K562 (cell line): ENCODE measurements around the gene RSPH9. TPM values are rescaled to one million over a fixed set of nuclear protein-coding genes. Genes with fewer than 3 reads are reported as not detected.

ENCODE experiments used
- ARNT ChIP-seq, 2 experiments: fragments of 450-650 bp; IDR thresholded peaks; 2 replicates each; pipeline ENCODE4 v1.6.1; 2016; ENCODE audit warnings: mild to moderate bottlenecking in 1 of 2
- ATF6 ChIP-seq: sonication (generic); formaldehyde crosslinking; IDR thresholded peaks from 2 replicates; pipeline ENCODE4 v1.4.0; 2020; ENCODE audit warnings: mild to moderate bottlenecking, missing genetic modification reagents
- ELF2 ChIP-seq: fragments of 250-450 bp; sonication (Bioruptor Pico); IDR thresholded peaks from 2 replicates; pipeline ENCODE4 v1.5.0; 2021; ENCODE audit warnings: mild to moderate bottlenecking
- ELK1 ChIP-seq: sonication (generic); formaldehyde crosslinking; IDR thresholded peaks from 2 replicates; pipeline ENCODE4 v1.8.1; 2022; ENCODE audit warnings: missing genetic modification reagents
- ELK3 ChIP-seq: fragments of 450-650 bp; formaldehyde crosslinking; IDR thresholded peaks from 2 replicates; pipeline ENCODE4 v1.4.0; 2020; ENCODE audit warnings: mild to moderate bottlenecking
- FOXA3 ChIP-seq, 2 experiments: fragments of 450-650 bp in 1 of 2; sonication (generic) in 1 of 2; formaldehyde crosslinking; IDR thresholded peaks in 1 of 2; conservative IDR thresholded peaks in 1 of 2; 2 replicates each; pipeline versions ENCODE4 v1.4.0 to v1.8.0; 2020 to 2022; ENCODE audit warnings: mild to moderate bottlenecking in 2 of 2, missing genetic modification reagents in 1 of 2
- HMG20A ChIP-seq: fragments of 450-650 bp; formaldehyde crosslinking; conservative IDR thresholded peaks from 2 replicates; pipeline ENCODE4 v1.4.0; 2020; ENCODE audit warnings: mild to moderate bottlenecking, mixed read lengths
- IRF2 ChIP-seq: sonication (generic); formaldehyde crosslinking; IDR thresholded peaks from 2 replicates; pipeline ENCODE4 v1.8.1; 2022; ENCODE audit warnings: mild to moderate bottlenecking, missing genetic modification reagents
- KDM1A ChIP-seq, 2 experiments: fragments of 450-650 bp; IDR thresholded peaks; 2 replicates each; pipeline ENCODE4 v1.6.1; 2016; ENCODE audit warnings: mild to moderate bottlenecking in 2 of 2
- NR2C1 ChIP-seq, 2 experiments: fragments of 450-650 bp; IDR thresholded peaks; 2 replicates each; pipeline ENCODE4 v1.6.1; 2017; ENCODE audit warnings: mild to moderate bottlenecking in 2 of 2, antibody characterized with exemption in 1 of 2, inconsistent platforms in 1 of 2, missing compliant biosample characterization in 1 of 2, missing genetic modification characterization in 1 of 2
- POLR2B ChIP-seq: fragments of 450-650 bp; IDR thresholded peaks from 2 replicates; pipeline ENCODE4 v1.6.1; 2018; ENCODE audit warnings: low read depth; ENCODE audit not compliant: partially characterized antibody
- PPARD ChIP-seq: fragments of 250-450 bp; sonication (Bioruptor Pico); IDR thresholded peaks from 2 replicates; pipeline ENCODE4 v1.8.0; 2022; ENCODE audit warnings: inconsistent platforms, mild to moderate bottlenecking, moderate library complexity
- ZNF282 ChIP-seq: sonication (generic); formaldehyde crosslinking; IDR thresholded peaks from 2 replicates; pipeline ENCODE4 v1.8.1; 2023; ENCODE audit warnings: missing genetic modification reagents
- ZNF431 ChIP-seq: sonication (generic); formaldehyde crosslinking; IDR thresholded peaks from 2 replicates; pipeline ENCODE4 v1.8.0; 2022; ENCODE audit warnings: mild to moderate bottlenecking, missing genetic modification reagents
- polyA plus RNA-seq, 8 experiments: library from polyadenylated mRNA; depleted of rRNA in 4 of 8; stranded (reverse) in 5 of 8; unstranded in 3 of 8; fragments of >200 nt; fragmentation: Nextera tagmentation in 2 of 8; fragmentation: Illumina TruSeq in 1 of 8; extraction: Ambion mirVana in 2 of 8; extraction: Trizol in 1 of 8; gene quantifications; 2 replicates each; pipeline versions ENCODE4 v1.2.1 to v1.2.3, GENCODE V29; 2011 to 2014; ENCODE audit warnings: inconsistent platforms in 1 of 8, missing spikeins in 1 of 8
- total RNA-seq, 7 experiments: library from RNA; depleted of rRNA in 6 of 7; stranded (reverse); fragments of >200 nt in 6 of 7; fragmentation: Illumina TruSeq in 2 of 7; extraction: Trizol in 2 of 7; gene quantifications; 2 replicates each; pipeline versions ENCODE4 v1.2.1 to v1.2.3, GENCODE V29; 2011 to 2021; ENCODE audit warnings: low replicate concordance in 1 of 7
- TF ChIP-seq, protein P1 (sequence below): fragments of 450-650 bp; IDR thresholded peaks from 2 replicates; pipeline ENCODE4 v1.6.1; 2018; ENCODE audit not compliant: partially characterized antibody
- TF ChIP-seq, protein P2 (sequence below): sonication (generic); formaldehyde crosslinking; IDR thresholded peaks from 2 replicates; pipeline ENCODE4 v1.8.0; 2022; ENCODE audit warnings: missing genetic modification reagents, mild to moderate bottlenecking, borderline replicate concordance

RSPH9 gene
- total and polyA plus RNA-seq, 9 of the 15 experiments (the other 6 are each of a cell fraction or from before 2014, with no cell fraction given), result 0.05 to 0.60 (median 0.39) TPM; not detected in 6

- TF ChIP-seq FOXA3 (CRISPR knock-in tag; conservative IDR thresholded peaks at IDR 0.05 in 1 of 2, IDR thresholded peaks at IDR 0.05 in 1 of 2) (no peak; a peak in 1 of 4 replicates), ATF6 (no peak), ELF2 (CRISPR knock-in tag) (peak; percentile 95), ZNF282 (CRISPR knock-in tag) (no peak), ARNT (IDR thresholded peaks at IDR 0.05) (peak in 1 of 2 experiments; percentile 13; a peak in 1 of 4 replicates), ELK3 (CRISPR knock-in tag) (no peak), ELK1 (no peak), POLR2B (peak; percentile 97), ZNF431 (CRISPR knock-in tag) (0 out of 2 replicates have a peak, but pooled peaks have one; percentile 54), NR2C1 (IDR thresholded peaks at IDR 0.05) (no peak), NR2C1 (tag; IDR thresholded peaks at IDR 0.05) (peak; percentile 80), PPARD (no peak), IRF2 (CRISPR knock-in tag) (no peak), HMG20A (CRISPR knock-in tag) (no peak), KDM1A (IDR thresholded peaks at IDR 0.05) (no peak)
- TF ChIP-seq, protein P1, sequence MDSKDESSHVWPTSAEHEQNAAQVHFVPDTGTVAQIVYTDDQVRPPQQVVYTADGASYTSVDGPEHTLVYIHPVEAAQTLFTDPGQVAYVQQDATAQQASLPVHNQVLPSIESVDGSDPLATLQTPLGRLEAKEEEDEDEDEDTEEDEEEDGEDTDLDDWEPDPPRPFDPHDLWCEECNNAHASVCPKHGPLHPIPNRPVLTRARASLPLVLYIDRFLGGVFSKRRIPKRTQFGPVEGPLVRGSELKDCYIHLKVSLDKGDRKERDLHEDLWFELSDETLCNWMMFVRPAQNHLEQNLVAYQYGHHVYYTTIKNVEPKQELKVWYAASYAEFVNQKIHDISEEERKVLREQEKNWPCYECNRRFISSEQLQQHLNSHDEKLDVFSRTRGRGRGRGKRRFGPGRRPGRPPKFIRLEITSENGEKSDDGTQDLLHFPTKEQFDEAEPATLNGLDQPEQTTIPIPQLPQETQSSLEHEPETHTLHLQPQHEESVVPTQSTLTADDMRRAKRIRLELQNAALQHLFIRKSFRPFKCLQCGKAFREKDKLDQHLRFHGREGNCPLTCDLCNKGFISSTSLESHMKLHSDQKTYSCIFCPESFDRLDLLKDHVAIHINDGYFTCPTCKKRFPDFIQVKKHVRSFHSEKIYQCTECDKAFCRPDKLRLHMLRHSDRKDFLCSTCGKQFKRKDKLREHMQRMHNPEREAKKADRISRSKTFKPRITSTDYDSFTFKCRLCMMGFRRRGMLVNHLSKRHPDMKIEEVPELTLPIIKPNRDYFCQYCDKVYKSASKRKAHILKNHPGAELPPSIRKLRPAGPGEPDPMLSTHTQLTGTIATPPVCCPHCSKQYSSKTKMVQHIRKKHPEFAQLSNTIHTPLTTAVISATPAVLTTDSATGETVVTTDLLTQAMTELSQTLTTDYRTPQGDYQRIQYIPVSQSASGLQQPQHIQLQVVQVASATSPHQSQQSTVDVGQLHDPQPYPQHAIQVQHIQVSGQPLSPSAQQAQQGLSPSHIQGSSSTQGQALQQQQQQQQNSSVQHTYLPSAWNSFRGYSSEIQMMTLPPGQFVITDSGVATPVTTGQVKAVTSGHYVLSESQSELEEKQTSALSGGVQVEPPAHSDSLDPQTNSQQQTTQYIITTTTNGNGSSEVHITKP, result peak; percentile 29
- TF ChIP-seq, protein P2, sequence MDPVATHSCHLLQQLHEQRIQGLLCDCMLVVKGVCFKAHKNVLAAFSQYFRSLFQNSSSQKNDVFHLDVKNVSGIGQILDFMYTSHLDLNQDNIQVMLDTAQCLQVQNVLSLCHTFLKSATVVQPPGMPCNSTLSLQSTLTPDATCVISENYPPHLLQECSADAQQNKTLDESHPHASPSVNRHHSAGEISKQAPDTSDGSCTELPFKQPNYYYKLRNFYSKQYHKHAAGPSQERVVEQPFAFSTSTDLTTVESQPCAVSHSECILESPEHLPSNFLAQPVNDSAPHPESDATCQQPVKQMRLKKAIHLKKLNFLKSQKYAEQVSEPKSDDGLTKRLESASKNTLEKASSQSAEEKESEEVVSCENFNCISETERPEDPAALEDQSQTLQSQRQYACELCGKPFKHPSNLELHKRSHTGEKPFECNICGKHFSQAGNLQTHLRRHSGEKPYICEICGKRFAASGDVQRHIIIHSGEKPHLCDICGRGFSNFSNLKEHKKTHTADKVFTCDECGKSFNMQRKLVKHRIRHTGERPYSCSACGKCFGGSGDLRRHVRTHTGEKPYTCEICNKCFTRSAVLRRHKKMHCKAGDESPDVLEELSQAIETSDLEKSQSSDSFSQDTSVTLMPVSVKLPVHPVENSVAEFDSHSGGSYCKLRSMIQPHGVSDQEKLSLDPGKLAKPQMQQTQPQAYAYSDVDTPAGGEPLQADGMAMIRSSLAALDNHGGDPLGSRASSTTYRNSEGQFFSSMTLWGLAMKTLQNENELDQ, result no peak
These were observed 9.2 kb upstream of the RSPH9 start, which contains the start of gene MAD2L1BP (continued) for GRCh38 chr6:43635387-43636307.
